ENCODE data around the gene MVB12B.

Gene MVB12B

DNA sequence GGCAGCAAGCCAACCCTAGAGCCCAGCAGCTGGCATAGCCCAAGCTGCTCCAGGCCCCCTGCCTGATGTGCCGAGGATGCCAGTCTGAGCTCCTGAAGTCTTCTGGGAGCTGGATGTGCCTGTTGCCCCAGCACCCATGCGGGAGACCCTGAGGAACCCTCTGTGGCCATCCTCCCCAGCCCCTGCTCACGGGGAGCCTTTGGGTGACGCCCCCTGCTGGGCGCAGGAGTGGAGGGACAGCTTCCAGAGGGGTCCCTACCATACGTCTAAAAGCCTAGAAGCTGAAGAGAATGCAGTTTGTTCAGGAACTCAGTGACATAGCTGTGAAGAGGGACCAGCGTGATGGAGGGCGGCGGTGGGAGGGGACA lies 33.1 kb upstream of the MVB12B start:
- no peaks in the 10 kb centered on the region for H3K79me2 ChIP-seq (ENCODE audit: insufficient read depth, low read length)
- no peak overlapping the region for H3K4me2 ChIP-seq (ENCODE audit: low read depth, low read length, poor library complexity, severe bottlenecking)
- TF ChIP-seq CTCF (IDR thresholded peaks at IDR 0.05; ENCODE audit: insufficient read depth, low read length, poor library complexity, severe bottlenecking) (peak; percentile 56), EZH2phosphoT487 (conservative IDR thresholded peaks at IDR 0.05; ENCODE audit: low read length) (no peak)
- H3F3A ChIP-seq (ENCODE audit: insufficient read depth), result no peaks in the 10 kb centered on the region
- H2AFZ ChIP-seq (ENCODE audit: low read depth, low read length, severe bottlenecking), result no peak overlapping the region
- no peak overlapping the region for H3K9ac ChIP-seq (ENCODE audit: low read length)
- no peaks in the 10 kb centered on the region for H4K20me1 ChIP-seq (ENCODE audit: low read depth, low read length)
- H3K36me3 ChIP-seq (ENCODE audit: low read length), result no peaks in the 10 kb centered on the region
- no peak overlapping the region for H3K27ac ChIP-seq (ENCODE audit: low read depth, low read length)
- no peak overlapping the region for H3K4me3 ChIP-seq (ENCODE audit: insufficient read depth, low read length, poor library complexity, severe bottlenecking)
- no peaks in the 10 kb centered on the region for H3K9me3 ChIP-seq (ENCODE audit: insufficient read depth, low read length)
- no peaks in the 10 kb centered on the region for H3K27me3 ChIP-seq (ENCODE audit: low read length)
- H3K9me2 ChIP-seq (replicated peaks; ENCODE audit: insufficient read depth, low read length), result no peaks in the 10 kb centered on the region

GRCh38 chr9:126294331-126295081 lies 32.1 kb upstream of the MVB12B start:
- H3K36me3 ChIP-seq (ENCODE audit: low read length), result no peaks in the 10 kb centered on the region
- H3K9me3 ChIP-seq (ENCODE audit: insufficient read depth, low read length), result no peaks in the 10 kb centered on the region
- H3F3A ChIP-seq (ENCODE audit: insufficient read depth), result no peaks in the 10 kb centered on the region
- no peaks in the 10 kb centered on the region for H3K27me3 ChIP-seq (ENCODE audit: low read length)
- H3K9ac ChIP-seq (ENCODE audit: low read length), result no peak overlapping the region
- H3K79me2 ChIP-seq (ENCODE audit: insufficient read depth, low read length), result no peaks in the 10 kb centered on the region
- no peak overlapping the region for H3K4me2 ChIP-seq (ENCODE audit: low read depth, low read length, poor library complexity, severe bottlenecking)
- no peaks in the 10 kb centered on the region for H3K9me2 ChIP-seq (replicated peaks; ENCODE audit: insufficient read depth, low read length)
- TF ChIP-seq EZH2phosphoT487 (conservative IDR thresholded peaks at IDR 0.05; ENCODE audit: low read length), result no peak
- no peak for TF ChIP-seq CTCF (IDR thresholded peaks at IDR 0.05; ENCODE audit: insufficient read depth, low read length, poor library complexity, severe bottlenecking)
- no peak overlapping the region for H3K4me3 ChIP-seq (ENCODE audit: insufficient read depth, low read length, poor library complexity, severe bottlenecking)
- no peak overlapping the region for H3K27ac ChIP-seq (ENCODE audit: low read depth, low read length)
- no peak overlapping the region for H2AFZ ChIP-seq (ENCODE audit: low read depth, low read length, severe bottlenecking)
- H4K20me1 ChIP-seq (ENCODE audit: low read depth, low read length), result no peaks in the 10 kb centered on the region

DNA sequence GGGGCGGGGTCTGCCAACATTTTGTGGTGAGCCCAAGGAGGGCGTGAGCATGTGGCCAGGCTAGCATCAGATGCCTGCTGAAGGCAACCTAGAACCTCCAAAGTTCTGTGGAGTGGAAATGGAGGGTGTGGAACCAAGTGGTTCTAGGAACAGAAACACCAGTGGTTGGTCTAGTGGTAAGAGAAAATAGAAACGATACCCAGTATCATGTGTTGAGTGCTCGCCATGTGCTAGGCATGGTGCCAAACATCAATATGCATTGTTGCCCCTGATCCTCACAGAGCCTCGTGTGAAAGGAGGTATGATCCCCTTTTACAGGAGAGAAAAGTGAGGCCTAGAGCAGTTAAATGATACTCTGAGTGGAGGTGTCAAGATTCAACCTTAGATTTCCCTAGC lies 31.5 kb upstream of the MVB12B start:
- Histone ChIP-seq H3K9ac (ENCODE audit: low read length) (no peak overlapping the region), H2AFZ (ENCODE audit: low read depth, low read length, severe bottlenecking) (no peak overlapping the region), H3K36me3 (ENCODE audit: low read length) (no peaks in the 10 kb centered on the region), H3K4me3 (ENCODE audit: insufficient read depth, low read length, poor library complexity, severe bottlenecking) (no peak overlapping the region), H3K9me3 (ENCODE audit: insufficient read depth, low read length) (no peaks in the 10 kb centered on the region), H3K9me2 (replicated peaks; ENCODE audit: insufficient read depth, low read length) (no peaks in the 10 kb centered on the region), H3F3A (ENCODE audit: insufficient read depth) (no peaks in the 10 kb centered on the region), H3K4me2 (ENCODE audit: low read depth, low read length, poor library complexity, severe bottlenecking) (no peak overlapping the region), H3K79me2 (ENCODE audit: insufficient read depth, low read length) (no peaks in the 10 kb centered on the region), H4K20me1 (ENCODE audit: low read depth, low read length) (no peaks in the 10 kb centered on the region), H3K27ac (ENCODE audit: low read depth, low read length) (no peak overlapping the region), H3K27me3 (ENCODE audit: low read length) (no peaks in the 10 kb centered on the region)
- no peak for TF ChIP-seq CTCF (IDR thresholded peaks at IDR 0.05; ENCODE audit: insufficient read depth, low read length, poor library complexity, severe bottlenecking)
- TF ChIP-seq EZH2phosphoT487 (conservative IDR thresholded peaks at IDR 0.05; ENCODE audit: low read length), result no peak

Data from SU-DHL-6 (cell line).